ENCODE results near the gene BRWD1.

The BRWD1 gene

DNA sequence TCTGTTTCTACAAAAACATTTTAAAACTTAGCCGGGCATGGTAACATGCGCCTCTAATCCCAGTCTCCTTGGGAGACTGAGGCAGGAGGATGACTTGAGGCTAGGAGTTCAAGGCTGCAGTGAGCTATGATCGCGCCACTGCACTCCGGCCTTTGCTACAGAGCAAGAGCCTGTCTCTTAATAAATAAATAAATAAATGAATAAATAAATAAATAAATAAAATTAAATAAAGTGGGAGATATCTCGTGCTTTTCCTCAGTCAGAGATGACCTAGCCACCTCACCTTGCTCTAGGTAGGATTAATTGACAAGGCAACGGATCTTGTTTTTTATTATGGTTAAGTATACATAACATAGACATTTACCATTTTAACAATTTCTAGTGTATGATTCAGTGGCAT is 14.3 kb upstream of the BRWD1 start:
- TF ChIP-seq, protein P1, sequence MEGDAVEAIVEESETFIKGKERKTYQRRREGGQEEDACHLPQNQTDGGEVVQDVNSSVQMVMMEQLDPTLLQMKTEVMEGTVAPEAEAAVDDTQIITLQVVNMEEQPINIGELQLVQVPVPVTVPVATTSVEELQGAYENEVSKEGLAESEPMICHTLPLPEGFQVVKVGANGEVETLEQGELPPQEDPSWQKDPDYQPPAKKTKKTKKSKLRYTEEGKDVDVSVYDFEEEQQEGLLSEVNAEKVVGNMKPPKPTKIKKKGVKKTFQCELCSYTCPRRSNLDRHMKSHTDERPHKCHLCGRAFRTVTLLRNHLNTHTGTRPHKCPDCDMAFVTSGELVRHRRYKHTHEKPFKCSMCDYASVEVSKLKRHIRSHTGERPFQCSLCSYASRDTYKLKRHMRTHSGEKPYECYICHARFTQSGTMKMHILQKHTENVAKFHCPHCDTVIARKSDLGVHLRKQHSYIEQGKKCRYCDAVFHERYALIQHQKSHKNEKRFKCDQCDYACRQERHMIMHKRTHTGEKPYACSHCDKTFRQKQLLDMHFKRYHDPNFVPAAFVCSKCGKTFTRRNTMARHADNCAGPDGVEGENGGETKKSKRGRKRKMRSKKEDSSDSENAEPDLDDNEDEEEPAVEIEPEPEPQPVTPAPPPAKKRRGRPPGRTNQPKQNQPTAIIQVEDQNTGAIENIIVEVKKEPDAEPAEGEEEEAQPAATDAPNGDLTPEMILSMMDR (IDR thresholded peaks at IDR 0.05; ENCODE audit: low read depth, low read length), result no peak
- no peak overlapping the region for H3K4me3 ChIP-seq (ENCODE audit: low read depth, low read length)

DNA sequence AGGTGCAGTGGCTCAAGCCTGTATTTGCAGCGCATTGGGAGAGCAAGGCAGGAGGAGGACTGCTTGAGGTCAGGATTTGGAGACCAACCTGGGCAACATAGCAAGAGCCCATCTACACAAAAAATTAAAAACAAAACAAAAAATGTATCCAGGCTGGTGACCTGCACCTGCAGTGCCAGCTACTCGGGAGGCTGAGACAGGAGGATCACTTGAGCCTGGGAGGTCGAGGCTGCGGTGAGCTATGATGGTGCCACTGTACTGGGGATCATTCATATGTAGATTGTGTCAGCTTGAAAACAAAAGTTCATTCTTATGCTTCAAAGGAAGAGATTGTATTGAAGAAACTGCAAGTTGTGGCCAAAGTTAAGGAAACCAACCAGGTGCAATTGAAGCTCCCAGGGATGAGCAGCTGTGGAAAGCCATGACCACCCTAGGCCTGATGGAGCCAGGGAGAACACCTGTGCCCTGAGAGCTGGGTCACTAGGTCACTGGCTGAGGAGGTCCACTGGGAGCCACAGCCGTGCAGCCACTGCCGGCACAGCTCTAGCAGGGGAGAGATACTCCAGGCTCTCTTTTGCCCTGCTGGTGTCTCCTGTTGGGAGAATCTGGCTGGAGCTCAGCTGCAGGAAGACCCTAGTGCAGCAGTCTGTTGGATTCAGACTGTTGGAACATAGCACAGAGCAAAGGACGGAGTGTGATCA is 13.3 kb upstream of the BRWD1 start:
- H3K4me3 ChIP-seq (ENCODE audit: low read depth, low read length), result no peak overlapping the region
- TF ChIP-seq, protein P1 (IDR thresholded peaks at IDR 0.05; ENCODE audit: low read depth, low read length), result no peak

DNA sequence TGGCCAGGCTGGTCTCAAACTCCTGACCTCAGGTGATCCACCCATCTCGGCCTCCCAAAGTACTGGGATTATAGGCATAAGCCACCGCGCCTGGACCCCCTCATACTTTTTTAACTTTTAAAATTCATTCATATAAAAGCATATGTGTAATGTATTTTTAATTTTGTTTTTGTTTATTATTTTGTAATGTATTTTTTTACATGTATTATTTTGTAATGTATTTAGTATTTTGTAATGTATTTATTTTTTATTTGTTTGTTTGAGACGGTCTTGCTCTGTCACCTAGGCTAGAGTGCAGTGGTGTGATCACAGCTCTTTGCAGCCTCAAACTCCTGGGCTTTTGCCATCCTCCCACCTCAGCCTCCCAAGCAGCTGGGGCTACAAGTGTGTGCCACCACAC is 12.0 kb upstream of the BRWD1 start:
- TF ChIP-seq, protein P1 (IDR thresholded peaks at IDR 0.05; ENCODE audit: low read depth, low read length), result no peak
- no peak overlapping the region for H3K4me3 ChIP-seq (ENCODE audit: low read depth, low read length)

DNA sequence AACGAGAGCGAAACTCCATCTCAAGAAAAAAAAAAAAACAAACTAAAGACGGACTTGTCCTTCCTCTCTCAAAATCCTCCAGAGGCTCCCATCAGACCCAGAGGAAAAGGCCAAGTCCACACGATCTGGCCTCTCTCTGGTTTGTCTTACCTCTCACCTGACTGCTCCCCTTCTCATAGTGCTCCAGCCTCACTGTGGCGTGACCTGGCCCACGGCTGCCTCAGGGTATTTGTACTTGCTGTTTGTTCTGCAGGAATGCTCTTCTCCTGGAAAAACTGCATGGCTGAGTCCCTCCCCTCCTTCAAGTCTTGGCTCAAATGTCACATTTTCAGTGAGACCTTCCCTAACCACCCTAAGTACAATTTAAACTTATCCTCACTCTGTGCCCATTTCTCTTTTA is 8.0 kb upstream of the BRWD1 start:
- TF ChIP-seq, protein P1 (IDR thresholded peaks at IDR 0.05; ENCODE audit: low read depth, low read length), result no peak
- no peak overlapping the region for H3K4me3 ChIP-seq (ENCODE audit: low read depth, low read length)

DNA sequence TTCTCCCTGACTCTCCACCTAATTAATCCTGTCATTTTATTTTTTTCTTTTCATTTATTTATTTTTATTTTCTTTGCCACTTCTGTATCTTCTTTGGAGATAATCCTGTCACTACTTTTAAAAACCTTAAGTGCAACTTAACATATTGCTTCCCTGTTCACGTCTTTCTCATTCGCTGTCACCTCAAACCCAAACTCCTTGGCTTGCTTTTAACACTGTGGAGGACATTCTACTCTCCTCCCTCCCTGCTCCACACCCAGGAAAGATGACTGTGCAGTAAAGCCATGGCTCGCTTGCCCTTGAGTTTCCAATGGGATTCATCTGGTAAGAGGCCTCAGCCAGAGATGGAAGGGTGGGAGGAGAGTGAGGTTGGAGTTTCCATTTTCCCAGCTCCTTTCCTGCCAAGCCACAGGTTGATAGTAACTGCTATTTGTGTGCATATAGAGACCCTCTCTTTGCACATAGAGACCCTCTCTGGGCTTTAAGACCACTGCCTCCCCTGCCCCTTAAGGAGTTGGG is 6.4 kb upstream of the BRWD1 start:
- no peak overlapping the region for H3K4me3 ChIP-seq (ENCODE audit: low read depth, low read length)
- TF ChIP-seq, protein P1 (IDR thresholded peaks at IDR 0.05; ENCODE audit: low read depth, low read length), result no peak

DNA sequence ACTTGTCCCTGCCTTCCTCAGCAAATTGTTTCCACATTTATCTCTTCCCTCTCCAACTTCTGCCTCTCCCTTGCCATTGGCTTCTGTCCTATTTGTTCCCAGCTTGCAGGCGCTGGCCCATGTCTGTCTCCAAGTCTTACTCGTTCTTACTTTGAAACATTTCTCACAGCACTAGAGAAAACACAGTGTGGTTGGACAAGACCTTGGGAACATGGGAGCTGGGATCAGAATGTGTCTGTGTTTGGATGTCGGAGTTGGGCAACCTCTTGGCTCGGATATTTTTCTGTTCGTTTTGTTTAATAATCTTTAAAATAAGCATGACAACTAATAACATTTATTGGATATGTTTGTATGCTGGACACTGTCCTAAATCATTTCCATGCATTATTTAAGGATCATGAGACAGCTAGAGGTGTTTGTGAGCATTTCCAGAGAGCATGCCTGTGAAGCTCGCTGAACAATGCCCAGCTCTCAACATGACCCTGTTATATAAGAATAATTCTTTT is 5.9 kb upstream of the BRWD1 start:
- TF ChIP-seq, protein P1 (IDR thresholded peaks at IDR 0.05; ENCODE audit: low read depth, low read length), result no peak
- H3K4me3 ChIP-seq (ENCODE audit: low read depth, low read length), result no peak overlapping the region
